Nephron progenitor cell (in vitro differentiated cells): ENCODE data around the gene WNT1.

Source experiments
- DNase-seq: peaks from one replicate; pipeline ENCODE4 v3.0.0; 2021
- H3K27ac Mint-ChIP-seq: 2 replicates; pipeline ENCODE4 v1.8.0; 2021; ENCODE audit warnings: mild to moderate bottlenecking, moderate library complexity, mixed read lengths
- H3K27me3 Mint-ChIP-seq: 2 replicates; pipeline ENCODE4 v1.8.0; 2021; ENCODE audit warnings: mild to moderate bottlenecking, low read depth, mixed read lengths; ENCODE audit not compliant: poor library complexity
- H3K36me3 Mint-ChIP-seq: 2 replicates; pipeline ENCODE4 v1.8.0; 2021; ENCODE audit warnings: low read depth, mixed read lengths
- H3K4me1 Mint-ChIP-seq: 2 replicates; pipeline ENCODE4 v1.8.0; 2021; ENCODE audit warnings: mixed read lengths
- H3K4me3 Mint-ChIP-seq: 2 replicates; pipeline ENCODE4 v1.8.0; 2021; ENCODE audit warnings: mild to moderate bottlenecking, moderate library complexity, mixed read lengths
- H3K9me3 Mint-ChIP-seq: 2 replicates; pipeline ENCODE4 v1.8.0; 2021; ENCODE audit warnings: mild to moderate bottlenecking, moderate library complexity, mixed read lengths
- TF ChIP-seq, protein P1 (sequence below): fragments of 200-600 bp; sonication (generic); IDR thresholded peaks from 2 replicates; pipeline ENCODE4 v1.5.0; 2021; ENCODE audit warnings: antibody characterized with exemption

Gene WNT1

DNA sequence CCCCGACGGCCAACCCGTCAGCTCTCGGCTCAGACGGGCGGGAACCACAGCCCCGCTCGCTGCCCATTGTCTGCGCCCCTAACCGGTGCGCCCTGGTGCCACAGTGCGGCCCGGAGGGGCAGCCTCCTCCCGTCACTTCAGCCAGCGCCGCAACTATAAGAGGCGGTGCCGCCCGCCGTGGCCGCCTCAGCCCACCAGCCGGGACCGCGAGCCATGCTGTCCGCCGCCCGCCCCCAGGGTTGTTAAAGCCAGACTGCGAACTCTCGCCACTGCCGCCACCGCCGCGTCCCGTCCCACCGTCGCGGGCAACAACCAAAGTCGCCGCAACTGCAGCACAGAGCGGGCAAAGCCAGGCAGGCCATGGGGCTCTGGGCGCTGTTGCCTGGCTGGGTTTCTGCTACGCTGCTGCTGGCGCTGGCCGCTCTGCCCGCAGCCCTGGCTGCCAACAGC, at the start of gene WNT1:
WNT1 (plus strand) TSS at position 32 of the 450 bp plus-strand sequence; CDS start at position 361, 329 bp downstream.
- H3K36me3 Mint-ChIP-seq = no peaks in the 10 kb centered on the region
- TF ChIP-seq, protein P1, sequence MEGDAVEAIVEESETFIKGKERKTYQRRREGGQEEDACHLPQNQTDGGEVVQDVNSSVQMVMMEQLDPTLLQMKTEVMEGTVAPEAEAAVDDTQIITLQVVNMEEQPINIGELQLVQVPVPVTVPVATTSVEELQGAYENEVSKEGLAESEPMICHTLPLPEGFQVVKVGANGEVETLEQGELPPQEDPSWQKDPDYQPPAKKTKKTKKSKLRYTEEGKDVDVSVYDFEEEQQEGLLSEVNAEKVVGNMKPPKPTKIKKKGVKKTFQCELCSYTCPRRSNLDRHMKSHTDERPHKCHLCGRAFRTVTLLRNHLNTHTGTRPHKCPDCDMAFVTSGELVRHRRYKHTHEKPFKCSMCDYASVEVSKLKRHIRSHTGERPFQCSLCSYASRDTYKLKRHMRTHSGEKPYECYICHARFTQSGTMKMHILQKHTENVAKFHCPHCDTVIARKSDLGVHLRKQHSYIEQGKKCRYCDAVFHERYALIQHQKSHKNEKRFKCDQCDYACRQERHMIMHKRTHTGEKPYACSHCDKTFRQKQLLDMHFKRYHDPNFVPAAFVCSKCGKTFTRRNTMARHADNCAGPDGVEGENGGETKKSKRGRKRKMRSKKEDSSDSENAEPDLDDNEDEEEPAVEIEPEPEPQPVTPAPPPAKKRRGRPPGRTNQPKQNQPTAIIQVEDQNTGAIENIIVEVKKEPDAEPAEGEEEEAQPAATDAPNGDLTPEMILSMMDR = peak; percentile 32
- peaks cover 50% of the 10 kb centered on the region for H3K4me1 Mint-ChIP-seq
- peak; percentile 52 for DNase-seq
- peak within 1 kb of the TSS; percentile 75 for H3K4me3 Mint-ChIP-seq
- H3K9me3 Mint-ChIP-seq = peaks cover 7% of the 10 kb centered on the region
- peaks cover 100% of the 10 kb centered on the region for H3K27me3 Mint-ChIP-seq
- H3K27ac Mint-ChIP-seq = peak within 1 kb of the TSS; percentile 69

DNA sequence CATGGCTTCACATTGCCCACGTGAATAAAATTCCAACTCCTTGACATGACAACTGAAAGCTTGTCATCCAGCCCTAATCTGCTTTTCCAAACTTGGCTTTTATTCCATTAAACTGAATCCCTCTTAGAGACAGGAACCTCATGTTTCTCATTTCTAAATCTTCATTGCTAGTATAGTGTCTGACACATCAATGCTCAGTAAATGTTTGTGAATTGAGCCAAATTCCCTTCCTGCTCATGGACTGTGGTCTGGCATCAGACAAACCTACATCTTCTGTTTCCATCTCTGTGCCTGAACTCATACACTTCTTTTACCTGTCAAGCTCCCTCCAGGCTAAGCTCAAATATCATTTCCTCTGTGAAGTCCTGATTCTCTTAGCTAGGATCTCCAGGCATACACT, 48.6 kb upstream of the WNT1 start:
- no peak for DNase-seq
- no peak overlapping the region for H3K4me3 Mint-ChIP-seq
- peaks cover 14% of the 10 kb centered on the region for H3K4me1 Mint-ChIP-seq
- H3K27ac Mint-ChIP-seq = no peak overlapping the region
- peaks cover 5% of the 10 kb centered on the region for H3K27me3 Mint-ChIP-seq
- H3K9me3 Mint-ChIP-seq = no peaks in the 10 kb centered on the region
- TF ChIP-seq, protein P1 = no peak
- peaks cover 55% of the 10 kb centered on the region for H3K36me3 Mint-ChIP-seq

DNA sequence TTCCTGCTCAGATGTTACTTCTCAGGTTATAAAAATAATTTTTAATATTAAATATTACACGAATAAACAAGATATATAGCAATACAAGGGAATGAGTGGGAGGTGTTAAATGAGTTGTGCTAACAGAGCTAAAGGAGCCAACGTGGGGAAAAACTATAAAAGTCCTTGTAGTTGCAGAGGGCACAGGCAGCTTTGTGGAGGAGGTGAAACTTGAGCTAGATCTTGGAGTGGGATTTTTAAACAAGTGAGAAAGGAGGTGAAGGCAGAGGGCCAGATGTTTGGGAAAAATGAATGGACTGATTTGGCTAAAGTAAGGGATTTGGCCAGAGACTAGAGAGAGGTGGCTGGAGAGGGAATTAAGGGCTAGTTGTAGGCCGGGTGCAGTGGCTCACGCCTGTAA, 47.6 kb upstream of the WNT1 start:
- TF ChIP-seq, protein P1 = no peak
- Mint-ChIP-seq H3K27ac (no peak overlapping the region), H3K4me3 (no peak overlapping the region), H3K36me3 (peaks cover 62% of the 10 kb centered on the region), H3K4me1 (peaks cover 12% of the 10 kb centered on the region), H3K27me3 (peaks cover 2% of the 10 kb centered on the region), H3K9me3 (no peaks in the 10 kb centered on the region)
- DNase-seq = no peak

DNA sequence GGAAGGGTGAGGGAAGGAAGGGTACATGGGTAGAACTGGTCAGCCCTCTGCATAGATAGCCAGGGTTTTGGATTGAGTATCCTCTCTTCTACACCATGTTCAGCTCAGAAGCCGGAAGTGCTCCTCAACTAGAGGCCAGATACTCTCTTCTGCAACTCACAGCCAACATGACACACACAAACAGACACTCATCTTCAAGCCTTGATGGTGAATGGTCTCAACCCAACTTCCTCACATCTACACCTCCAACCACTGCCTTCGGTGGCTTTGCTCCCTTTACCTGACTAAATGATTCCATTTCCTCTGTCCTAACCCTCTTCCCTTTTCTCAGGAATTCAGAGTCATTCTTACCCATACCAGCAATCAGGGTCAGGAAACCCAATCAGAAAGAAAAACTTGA, 45.2 kb upstream of the WNT1 start:
- Mint-ChIP-seq H3K4me1 (peaks cover 11% of the 10 kb centered on the region), H3K27me3 (peaks cover 2% of the 10 kb centered on the region), H3K27ac (no peak overlapping the region), H3K36me3 (peaks cover 67% of the 10 kb centered on the region), H3K9me3 (no peaks in the 10 kb centered on the region), H3K4me3 (no peak overlapping the region)
- no peak for DNase-seq
- TF ChIP-seq, protein P1 = no peak

DNA sequence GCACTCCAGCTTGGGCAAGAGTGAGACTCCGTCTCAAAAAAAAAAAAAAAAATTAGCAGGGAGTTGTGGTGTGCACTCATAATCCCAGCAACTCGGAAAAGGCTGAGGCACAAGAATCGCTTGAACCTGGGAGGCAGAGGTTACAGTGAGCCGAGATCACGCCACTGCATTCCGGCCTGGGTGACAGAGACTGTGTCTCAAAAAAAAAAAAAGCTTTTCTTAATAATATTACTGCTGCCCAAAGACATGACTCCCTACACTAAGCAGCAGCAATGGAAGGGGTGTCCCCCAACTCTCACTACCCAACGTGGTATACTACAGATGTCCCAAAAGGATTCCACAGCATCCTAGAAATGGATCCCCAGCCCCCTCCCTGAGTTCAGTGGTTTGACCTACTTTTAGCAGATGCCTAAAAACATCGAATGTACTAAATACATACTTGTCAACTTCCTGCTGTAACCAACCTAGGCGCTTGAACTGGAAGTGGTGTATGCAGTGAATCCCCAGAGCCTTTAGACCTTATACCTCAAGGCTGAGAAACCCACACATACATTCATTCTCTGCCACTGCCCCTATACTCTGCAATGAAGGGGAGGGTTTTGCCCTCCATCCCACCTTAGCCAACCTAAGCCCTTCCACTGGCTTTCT, 44.3 kb upstream of the WNT1 start:
- Mint-ChIP-seq H3K27ac (no peak overlapping the region), H3K9me3 (no peaks in the 10 kb centered on the region), H3K36me3 (peaks cover 75% of the 10 kb centered on the region), H3K4me1 (peaks cover 11% of the 10 kb centered on the region), H3K27me3 (peaks cover 2% of the 10 kb centered on the region), H3K4me3 (no peak overlapping the region)
- TF ChIP-seq, protein P1 = no peak
- DNase-seq = no peak

DNA sequence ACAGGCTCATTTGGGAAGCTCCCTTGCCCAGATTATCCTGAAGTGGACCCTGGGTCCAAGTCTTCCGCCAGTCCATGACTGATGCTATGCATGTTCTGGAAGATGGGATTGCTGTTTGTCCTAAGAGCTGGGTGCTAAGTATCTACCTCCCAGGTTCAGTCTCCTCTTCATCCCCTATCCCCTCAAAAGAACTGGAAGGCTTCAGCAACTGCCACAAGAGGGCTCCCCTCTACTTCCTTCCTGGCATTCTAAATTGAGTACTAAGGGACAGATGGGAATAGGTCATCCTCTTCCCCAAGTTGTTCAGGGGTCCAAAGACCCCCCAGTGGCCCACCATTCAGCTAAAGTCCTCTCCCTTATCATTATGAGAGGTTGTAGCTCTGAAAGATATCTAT, 43.8 kb upstream of the WNT1 start:
- H3K9me3 Mint-ChIP-seq = no peaks in the 10 kb centered on the region

More for the DNA sequence above, 43.8 kb upstream of the WNT1 start:
- DNase-seq = no peak
- TF ChIP-seq, protein P1 = no peak
- H3K27me3 Mint-ChIP-seq = peaks cover 2% of the 10 kb centered on the region
- H3K4me1 Mint-ChIP-seq = peaks cover 11% of the 10 kb centered on the region
- peaks cover 78% of the 10 kb centered on the region for H3K36me3 Mint-ChIP-seq
- no peak overlapping the region for H3K4me3 Mint-ChIP-seq
- no peak overlapping the region for H3K27ac Mint-ChIP-seq
